ENCODE data around the gene MGME1.
A peak's percentile ranks its signal among the peaks of the same experiment; 100 is the strongest.

The MGME1 gene

GRCh38 chr20:17992847-17993513, 24.2 kb downstream of the MGME1 start:
- no peak for DNase-seq (ENCODE audit: low read depth)

- DNase-seq (ENCODE audit: low read depth): no peak
Observed at GRCh38 chr20:17993546-17993945, 24.7 kb downstream of the MGME1 start.

DNA sequence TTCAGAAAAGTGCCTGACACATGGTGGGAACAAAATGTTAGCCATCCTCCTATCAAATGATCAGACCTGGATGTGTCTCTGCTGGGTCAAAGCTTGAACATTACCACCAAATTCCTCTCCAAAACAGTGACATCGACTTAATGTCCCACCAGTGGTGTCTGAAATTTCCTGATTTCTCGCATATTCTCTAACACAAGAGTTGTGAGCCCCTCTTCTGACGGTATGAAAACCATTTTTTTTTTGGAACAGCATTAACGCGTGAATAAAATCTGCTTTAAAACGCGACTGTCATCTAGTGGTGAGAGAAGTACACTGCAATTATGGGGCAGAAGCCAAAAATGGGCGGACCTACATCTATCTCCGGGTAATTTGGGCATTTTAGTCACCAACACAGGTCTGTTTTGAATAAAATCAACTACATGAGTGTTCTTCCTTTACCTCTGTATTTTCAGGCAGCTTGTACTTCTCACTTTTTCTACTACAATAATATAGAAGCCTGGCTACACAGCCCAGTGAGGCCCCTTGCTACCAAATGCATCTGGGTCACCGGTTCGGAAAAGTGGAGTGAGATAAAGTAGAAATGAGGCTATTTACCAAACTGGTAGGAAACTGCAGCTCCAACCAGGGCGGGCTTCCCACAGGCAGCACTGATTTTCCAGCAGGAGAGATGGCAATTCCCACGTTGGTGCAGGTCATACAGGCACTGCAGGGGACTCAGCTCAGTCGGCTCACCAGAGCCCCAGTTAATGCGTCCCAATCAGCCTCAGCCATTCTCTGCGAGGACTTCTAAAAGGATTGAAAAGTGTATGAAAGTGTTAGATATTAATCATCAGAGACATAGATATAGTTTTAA, 27.4 kb downstream of the MGME1 start:
- DNase-seq (ENCODE audit: low read depth): peak; percentile 44

DNA sequence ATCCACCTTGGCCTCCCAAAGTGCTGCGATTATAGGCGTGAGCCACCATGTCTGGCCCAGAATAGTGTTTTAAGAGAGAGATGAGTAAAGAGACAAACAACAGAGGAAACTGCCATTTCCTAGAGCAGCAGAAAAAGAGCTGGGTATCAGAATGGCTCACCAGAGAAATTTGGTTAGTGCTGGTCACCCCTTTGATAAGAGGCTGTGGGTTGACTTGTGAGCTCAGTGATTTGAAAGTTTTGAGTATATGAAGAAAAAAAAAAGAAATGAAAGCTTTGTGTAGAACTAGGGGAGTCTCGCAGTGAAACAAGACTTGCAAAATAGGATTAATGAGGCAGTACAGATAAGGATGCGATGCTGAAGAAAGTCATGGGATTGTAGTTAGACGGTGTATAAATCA, 29.6 kb downstream of the MGME1 start:
- DNase-seq (ENCODE audit: low read depth): no peak

GRCh38 chr20:17999566-17999965, 30.7 kb downstream of the MGME1 start:
- DNase-seq (ENCODE audit: low read depth): no peak

DNA sequence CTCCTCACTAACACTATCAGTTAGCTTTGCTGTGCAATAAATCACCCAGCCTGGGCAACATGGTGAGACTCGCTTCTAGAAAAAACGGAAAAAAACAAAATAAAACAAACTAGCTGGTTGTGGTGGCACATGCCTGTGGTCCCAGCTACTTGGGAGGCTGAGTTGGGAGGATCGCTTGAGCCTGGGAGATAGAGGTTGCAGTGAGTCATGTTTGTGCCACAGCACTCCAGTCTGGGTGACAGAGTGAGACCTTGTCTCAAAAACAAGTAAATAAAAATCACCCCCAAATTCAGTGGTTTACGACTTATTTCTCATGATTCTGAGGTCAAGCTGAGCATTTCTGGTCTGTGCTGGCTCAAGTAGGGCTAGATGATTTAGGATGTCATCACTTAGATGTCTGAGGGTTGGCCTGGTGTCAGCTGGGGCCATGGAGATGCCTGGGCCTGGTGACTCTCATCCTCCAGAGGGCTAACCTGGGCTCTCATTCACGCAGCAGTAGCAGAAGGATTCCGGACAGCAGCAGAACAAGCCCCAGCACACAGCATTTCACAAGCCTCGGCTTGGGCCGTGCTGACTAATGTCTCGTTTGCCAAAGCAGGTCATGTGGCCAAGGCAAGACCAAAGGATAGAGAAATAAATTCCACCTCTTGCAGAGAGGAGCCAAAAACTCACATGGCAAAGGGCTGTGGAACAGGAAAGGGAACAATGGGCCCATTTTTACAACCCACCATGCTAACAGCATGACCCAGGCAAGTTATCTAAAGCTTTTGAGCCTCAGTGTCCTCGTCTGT, 32.5 kb downstream of the MGME1 start:
- no peak for DNase-seq (ENCODE audit: low read depth)

- no peak for DNase-seq (ENCODE audit: low read depth)
Observed at GRCh38 chr20:18003897-18004296, 35.1 kb downstream of the MGME1 start.

- no peak for DNase-seq (ENCODE audit: low read depth)
Observed at GRCh38 chr20:18004384-18005031, 35.7 kb downstream of the MGME1 start.

- no peak for DNase-seq (ENCODE audit: low read depth)
Observed at GRCh38 chr20:18005170-18005989, 36.6 kb downstream of the MGME1 start.

GRCh38 chr20:18005990-18006364, 37.2 kb downstream of the MGME1 start:
- no peak for DNase-seq (ENCODE audit: low read depth)

- DNase-seq (ENCODE audit: low read depth): no peak
Observed at GRCh38 chr20:18006684-18007083, 37.9 kb downstream of the MGME1 start.

GRCh38 chr20:18007534-18008292, 38.9 kb downstream of the MGME1 start:
- DNase-seq (ENCODE audit: low read depth): no peak

- DNase-seq (ENCODE audit: low read depth): no peak
Observed at GRCh38 chr20:18009116-18009515, 40.3 kb downstream of the MGME1 start.

DNA sequence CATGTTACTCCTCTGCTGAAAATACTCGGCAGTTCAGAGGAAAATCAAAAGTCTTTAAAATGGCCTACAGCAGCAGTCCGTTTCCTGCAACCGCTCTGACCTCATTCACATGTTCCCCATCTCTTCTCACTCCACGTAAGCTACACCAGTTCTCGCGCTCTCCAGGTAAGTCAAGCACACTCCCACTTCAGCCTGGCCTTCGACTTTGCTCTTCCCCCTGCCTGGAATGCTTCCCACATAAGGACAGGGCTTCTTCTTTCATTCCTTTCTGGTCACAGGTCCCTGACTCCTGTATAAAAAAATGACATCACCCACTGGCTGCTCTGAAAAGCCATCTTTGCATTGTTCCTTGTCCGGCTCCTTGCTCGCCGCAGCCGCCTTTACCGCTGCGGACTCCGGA, 42.7 kb downstream of the MGME1 start:
- DNase-seq (ENCODE audit: low read depth): no peak

DNA sequence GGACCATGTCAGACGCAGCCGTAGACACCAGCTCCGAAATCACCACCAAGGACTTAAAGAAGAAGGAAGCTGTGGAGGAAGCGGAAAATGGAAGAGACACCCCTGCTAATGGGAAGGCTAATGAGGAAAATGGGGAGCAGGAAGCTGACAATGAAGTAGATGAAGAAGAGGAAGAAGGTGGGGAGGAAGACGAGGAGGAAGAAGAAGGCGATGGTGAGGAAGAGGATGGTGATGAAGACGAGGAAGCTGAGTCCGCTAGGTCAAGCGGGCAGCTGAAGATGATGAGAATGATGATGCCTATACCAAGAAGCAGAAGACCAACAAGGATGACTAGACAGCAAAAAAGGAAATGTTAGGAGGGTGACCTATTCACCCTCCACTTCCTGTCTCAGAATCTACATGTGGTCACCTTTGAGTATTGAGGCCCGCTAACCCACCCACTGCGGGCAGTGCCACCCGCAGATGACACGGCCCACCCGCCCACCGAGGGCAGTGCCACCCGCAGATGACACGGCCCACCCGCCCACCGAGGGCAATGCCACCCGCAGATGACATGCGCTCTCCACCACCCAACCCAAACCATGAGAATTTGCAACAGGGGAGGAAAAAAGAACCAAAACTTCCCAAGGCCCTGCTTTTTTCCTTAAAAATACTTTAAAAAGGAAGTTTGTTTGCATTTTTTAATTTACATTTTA, 43.3 kb downstream of the MGME1 start:
- DNase-seq (ENCODE audit: low read depth): no peak

- no peak for DNase-seq (ENCODE audit: low read depth)
Observed at GRCh38 chr20:18012901-18013300, 44.1 kb downstream of the MGME1 start.

DNA sequence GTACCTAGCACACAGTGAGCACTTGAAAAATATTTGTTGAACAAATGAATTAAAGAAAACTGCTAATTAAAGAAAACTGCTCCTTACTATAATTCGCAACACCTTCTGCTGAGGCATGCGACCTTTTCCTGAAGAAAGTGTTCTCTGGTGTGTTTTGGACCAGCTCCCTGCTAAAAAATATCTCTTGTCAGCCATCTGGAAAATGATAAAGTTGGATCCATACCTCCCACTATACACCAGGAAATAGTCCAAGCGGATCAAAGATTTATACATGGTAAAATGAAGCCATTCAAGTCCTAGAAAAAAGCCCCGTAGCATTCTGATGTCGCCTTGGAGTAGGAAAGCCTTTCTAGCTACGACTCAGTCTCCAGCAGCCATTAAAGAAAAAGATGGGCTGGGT, 45.6 kb downstream of the MGME1 start:
- DNase-seq (ENCODE audit: low read depth): no peak

DNA sequence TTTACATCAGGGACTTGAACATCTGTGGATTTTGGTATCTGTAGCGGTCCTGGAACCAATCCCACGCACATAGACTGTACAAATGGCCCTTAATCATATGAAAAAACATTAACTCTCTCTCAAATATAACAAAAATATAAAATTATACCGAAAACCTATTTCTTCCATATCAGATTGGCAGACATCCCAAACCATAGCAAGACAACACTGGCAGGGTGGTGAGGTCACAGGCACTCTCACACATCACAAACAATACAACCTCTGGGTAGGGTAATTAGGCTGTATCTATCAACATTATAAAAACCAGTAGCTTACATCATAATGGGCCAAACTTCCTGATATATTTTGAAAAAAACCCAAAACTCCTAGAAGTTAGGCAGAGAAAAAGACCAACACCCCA, 48.0 kb downstream of the MGME1 start:
- DNase-seq (ENCODE audit: low read depth): no peak

DNA sequence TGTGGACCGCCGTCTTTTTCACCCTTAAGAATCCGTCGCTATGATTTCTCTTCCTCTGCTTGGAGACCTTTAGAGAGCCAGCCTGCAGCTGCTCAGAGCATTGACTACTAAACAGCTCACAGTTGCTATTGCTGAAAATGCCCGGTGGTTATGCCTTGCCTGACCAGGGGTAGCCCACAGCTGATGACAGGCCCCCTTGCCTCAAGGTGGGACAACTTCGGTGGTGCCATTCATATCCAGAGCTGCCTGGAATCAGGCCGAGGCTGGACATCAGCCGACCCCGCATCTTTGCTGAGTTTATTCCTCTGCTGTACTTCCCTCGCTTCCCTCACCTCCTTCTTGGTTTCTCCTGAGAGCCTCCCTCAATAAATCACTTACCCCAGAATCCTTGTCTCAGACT, 49.3 kb downstream of the MGME1 start:
- DNase-seq (ENCODE audit: low read depth): no peak

GRCh38 chr20:18019068-18019467, 50.2 kb downstream of the MGME1 start:
- no peak for DNase-seq (ENCODE audit: low read depth)
